Loucy (cell line): ENCODE measurements around the gene PGBD5.

Experiments
- CTCF ChIP-seq: fragments of 200-600 bp; sonication (generic); conservative IDR thresholded peaks from 2 replicates; pipeline ENCODE4 v1.5.1; 2014; ENCODE audit warnings: mild to moderate bottlenecking, antibody characterized with exemption, low read length
- EZH2phosphoT487 ChIP-seq: fragments of 200-600 bp; IDR thresholded peaks from 2 replicates; pipeline ENCODE4 v1.6.1; 2018; ENCODE audit warnings: antibody characterized with exemption, mild to moderate bottlenecking, moderate library complexity, borderline replicate concordance

GRCh38 chr1:230348386-230349019 is 77.6 kb downstream of the PGBD5 start:
- TF ChIP-seq CTCF = no peak
- no peak for TF ChIP-seq EZH2phosphoT487
